ENCODE measurements around the gene MAZ.

DNA sequence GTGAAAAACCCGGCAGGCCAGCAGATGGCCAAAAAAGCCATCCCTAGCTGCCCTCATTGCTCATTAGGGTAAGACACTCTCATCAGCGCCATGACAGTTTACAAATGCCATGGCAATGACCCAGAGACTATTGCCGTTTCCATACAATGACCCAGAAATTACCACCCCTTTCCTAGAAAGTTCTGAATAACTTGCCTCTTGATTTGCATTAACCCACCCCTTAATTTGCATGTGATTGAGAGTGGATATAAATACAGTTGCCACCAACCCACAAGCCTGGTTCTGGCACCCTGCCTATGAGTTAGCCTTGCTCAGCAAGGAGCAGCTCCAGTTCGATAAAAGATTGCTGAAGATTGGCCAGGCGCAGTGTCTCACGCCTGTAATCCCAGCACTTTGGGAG, 44.4 kb upstream of the MAZ start:
- TF ChIP-seq RAD21 (conservative IDR thresholded peaks at IDR 0.05) = no peak
- TF ChIP-seq TAF1 (IDR thresholded peaks at IDR 0.05; ENCODE audit: low read depth) = no peak
- no peak for TF ChIP-seq CTCF (IDR thresholded peaks at IDR 0.05; ENCODE audit: poor library complexity, severe bottlenecking)
- TF ChIP-seq EZH2 (IDR thresholded peaks at IDR 0.05; ENCODE audit: borderline replicate concordance, insufficient read depth, low read length, poor library complexity, severe bottlenecking) = no peak
- no peak for TF ChIP-seq EP300 (conservative IDR thresholded peaks at IDR 0.05; ENCODE audit: poor library complexity, severe bottlenecking)
- no peak for TF ChIP-seq POLR2AphosphoS5 (IDR thresholded peaks at IDR 0.05)
- no peak for TF ChIP-seq SMC3 (conservative IDR thresholded peaks at IDR 0.05; ENCODE audit: poor library complexity)
- TF ChIP-seq MXI1 (conservative IDR thresholded peaks at IDR 0.05; ENCODE audit: poor library complexity, severe bottlenecking) = no peak
